HepG2 (cell line): ENCODE data around the gene LMCD1. TPM values are rescaled to one million over a fixed set of nuclear protein-coding genes. Genes with fewer than 3 reads are reported as not detected.

Experiments
- CBFB ChIP-seq: sonication (generic); formaldehyde crosslinking; IDR thresholded peaks from 2 replicates; pipeline ENCODE4 v1.4.0; 2020; ENCODE audit warnings: missing genetic modification reagents
- NCOA1 ChIP-seq: sonication (generic); formaldehyde crosslinking; IDR thresholded peaks from 2 replicates; pipeline ENCODE4 v1.9.0; 2021; ENCODE audit warnings: missing genetic modification reagents
- POLR2A ChIP-seq, 2 experiments: IDR thresholded peaks; 2 replicates each; pipeline ENCODE4 v1.6.1; 2011; ENCODE audit warnings: low read depth in 2 of 2, low read length in 2 of 2, mild to moderate bottlenecking in 1 of 2, moderate library complexity in 1 of 2; ENCODE audit not compliant: insufficient read depth in 1 of 2
- SCMH1 ChIP-seq: sonication (generic); formaldehyde crosslinking; IDR thresholded peaks from 2 replicates; pipeline ENCODE4 v1.9.0; 2021; ENCODE audit warnings: missing genetic modification reagents, mild to moderate bottlenecking, borderline replicate concordance
- STAT5B ChIP-seq: sonication (generic); formaldehyde crosslinking; IDR thresholded peaks from 2 replicates; pipeline ENCODE4 v1.4.0; 2020; ENCODE audit warnings: missing genetic modification reagents
- ZNF83 ChIP-seq: sonication (generic); formaldehyde crosslinking; IDR thresholded peaks from 2 replicates; pipeline ENCODE4 v1.4.0; 2020; ENCODE audit warnings: missing genetic modification reagents, mild to moderate bottlenecking, borderline replicate concordance
- polyA plus RNA-seq, 8 experiments: library from polyadenylated mRNA; depleted of rRNA in 3 of 8; stranded (reverse) in 7 of 8; unstranded in 1 of 8; fragments of >200 nt; fragmentation: Illumina TruSeq in 4 of 8; extraction: Trizol in 4 of 8; gene quantifications; 2 replicates each; pipeline versions ENCODE4 v1.2.1 to v1.2.3, GENCODE V29; 2011 to 2016; ENCODE audit warnings: low read depth in 4 of 8, missing spikeins in 1 of 8, mixed read lengths in 1 of 8; ENCODE audit not compliant: insufficient read depth in 1 of 8
- total RNA-seq, 5 experiments: library from RNA; depleted of rRNA; stranded (reverse); fragments of >200 nt; fragmentation: Illumina TruSeq; extraction: Trizol; gene quantifications; 2 replicates each; pipeline ENCODE4 v1.2.3, GENCODE V29; 2016; ENCODE audit warnings: low read depth in 1 of 5
- TF ChIP-seq, protein P1 (sequence below): sonication (generic); formaldehyde crosslinking; IDR thresholded peaks from one replicate; pipeline ENCODE4 v1.5.1; 2020; ENCODE audit warnings: mild to moderate bottlenecking, missing genetic modification reagents; ENCODE audit errors: not compliant biosample characterization
- TF ChIP-seq, protein P2 (sequence below): sonication (generic); formaldehyde crosslinking; IDR thresholded peaks from 2 replicates; pipeline ENCODE4 v1.4.0; 2020; ENCODE audit warnings: missing genetic modification reagents

Gene LMCD1
- total and polyA plus RNA-seq, 2 of the 13 experiments (the other 11 are each of a cell fraction or from before 2014, with no cell fraction given) = 6.2 to 7.1 TPM

DNA sequence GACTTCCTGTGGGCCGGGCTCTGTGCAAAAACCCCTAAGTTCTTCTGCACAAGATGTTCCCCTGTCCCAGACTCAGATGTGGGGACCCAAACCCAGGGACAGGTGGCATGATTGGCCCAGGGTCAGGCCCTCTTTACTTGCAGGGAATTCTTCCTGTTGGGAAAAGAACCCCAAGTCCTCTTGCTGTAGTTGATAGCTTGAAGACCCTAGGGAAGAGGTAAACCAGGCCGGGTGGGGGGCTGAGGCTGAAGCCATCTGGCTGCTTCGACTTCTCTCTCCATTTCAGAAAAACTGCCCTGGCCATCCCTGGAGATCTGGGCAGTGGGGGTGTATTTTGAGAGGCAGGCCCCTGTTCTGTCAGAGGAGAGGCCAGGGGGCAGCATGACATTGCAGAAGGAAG is 119.5 kb downstream of the LMCD1 start (continued):
- TF ChIP-seq, protein P1, sequence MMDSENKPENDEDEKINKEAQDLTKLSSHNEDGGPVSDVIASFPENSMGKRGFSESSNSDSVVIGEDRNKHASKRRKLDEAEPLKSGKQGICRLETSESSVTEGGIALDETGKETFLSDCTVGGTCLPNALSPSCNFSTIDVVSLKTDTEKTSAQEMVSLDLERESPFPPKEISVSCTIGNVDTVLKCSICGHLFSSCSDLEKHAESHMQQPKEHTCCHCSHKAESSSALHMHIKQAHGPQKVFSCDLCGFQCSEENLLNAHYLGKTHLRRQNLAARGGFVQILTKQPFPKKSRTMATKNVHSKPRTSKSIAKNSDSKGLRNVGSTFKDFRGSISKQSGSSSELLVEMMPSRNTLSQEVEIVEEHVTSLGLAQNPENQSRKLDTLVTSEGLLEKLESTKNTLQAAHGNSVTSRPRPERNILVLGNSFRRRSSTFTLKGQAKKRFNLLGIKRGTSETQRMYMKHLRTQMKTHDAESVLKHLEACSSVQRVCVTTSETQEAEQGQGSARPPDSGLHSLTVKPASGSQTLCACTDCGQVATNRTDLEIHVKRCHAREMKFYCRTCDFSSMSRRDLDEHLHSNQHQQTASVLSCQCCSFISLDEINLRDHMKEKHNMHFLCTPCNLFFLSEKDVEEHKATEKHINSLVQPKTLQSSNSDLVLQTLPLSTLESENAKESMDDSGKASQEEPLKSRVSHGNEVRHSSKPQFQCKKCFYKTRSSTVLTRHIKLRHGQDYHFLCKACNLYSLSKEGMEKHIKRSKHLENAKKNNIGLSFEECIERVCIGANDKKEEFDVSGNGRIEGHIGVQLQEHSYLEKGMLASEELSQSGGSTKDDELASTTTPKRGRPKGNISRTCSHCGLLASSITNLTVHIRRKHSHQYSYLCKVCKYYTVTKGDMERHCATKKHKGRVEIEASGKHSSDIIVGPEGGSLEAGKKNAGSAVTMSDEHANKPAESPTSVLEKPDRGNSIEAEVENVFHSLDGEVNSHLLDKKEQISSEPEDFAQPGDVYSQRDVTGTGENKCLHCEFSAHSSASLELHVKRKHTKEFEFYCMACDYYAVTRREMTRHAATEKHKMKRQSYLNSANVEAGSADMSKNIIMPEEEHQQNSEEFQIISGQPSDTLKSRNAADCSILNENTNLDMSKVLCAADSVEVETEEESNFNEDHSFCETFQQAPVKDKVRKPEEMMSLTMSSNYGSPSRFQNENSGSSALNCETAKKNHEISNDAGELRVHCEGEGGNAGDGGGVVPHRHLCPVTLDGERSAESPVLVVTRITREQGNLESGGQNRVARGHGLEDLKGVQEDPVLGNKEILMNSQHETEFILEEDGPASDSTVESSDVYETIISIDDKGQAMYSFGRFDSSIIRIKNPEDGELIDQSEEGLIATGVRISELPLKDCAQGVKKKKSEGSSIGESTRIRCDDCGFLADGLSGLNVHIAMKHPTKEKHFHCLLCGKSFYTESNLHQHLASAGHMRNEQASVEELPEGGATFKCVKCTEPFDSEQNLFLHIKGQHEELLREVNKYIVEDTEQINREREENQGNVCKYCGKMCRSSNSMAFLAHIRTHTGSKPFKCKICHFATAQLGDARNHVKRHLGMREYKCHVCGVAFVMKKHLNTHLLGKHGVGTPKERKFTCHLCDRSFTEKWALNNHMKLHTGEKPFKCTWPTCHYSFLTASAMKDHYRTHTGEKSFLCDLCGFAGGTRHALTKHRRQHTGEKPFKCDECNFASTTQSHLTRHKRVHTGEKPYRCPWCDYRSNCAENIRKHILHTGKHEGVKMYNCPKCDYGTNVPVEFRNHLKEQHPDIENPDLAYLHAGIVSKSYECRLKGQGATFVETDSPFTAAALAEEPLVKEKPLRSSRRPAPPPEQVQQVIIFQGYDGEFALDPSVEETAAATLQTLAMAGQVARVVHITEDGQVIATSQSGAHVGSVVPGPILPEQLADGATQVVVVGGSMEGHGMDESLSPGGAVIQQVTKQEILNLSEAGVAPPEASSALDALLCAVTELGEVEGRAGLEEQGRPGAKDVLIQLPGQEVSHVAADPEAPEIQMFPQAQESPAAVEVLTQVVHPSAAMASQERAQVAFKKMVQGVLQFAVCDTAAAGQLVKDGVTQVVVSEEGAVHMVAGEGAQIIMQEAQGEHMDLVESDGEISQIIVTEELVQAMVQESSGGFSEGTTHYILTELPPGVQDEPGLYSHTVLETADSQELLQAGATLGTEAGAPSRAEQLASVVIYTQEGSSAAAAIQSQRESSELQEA = no peak
- TF ChIP-seq NCOA1 (CRISPR knock-in tag) (no peak), POLR2A (IDR thresholded peaks at IDR 0.05; ENCODE audit: insufficient read depth in 1 of 2, low read depth in 2 of 2, low read length in 2 of 2) (no peak), STAT5B (CRISPR knock-in tag) (no peak), CBFB (CRISPR knock-in tag) (no peak), ZNF83 (CRISPR knock-in tag) (no peak), SCMH1 (no peak)
- TF ChIP-seq, protein P2, sequence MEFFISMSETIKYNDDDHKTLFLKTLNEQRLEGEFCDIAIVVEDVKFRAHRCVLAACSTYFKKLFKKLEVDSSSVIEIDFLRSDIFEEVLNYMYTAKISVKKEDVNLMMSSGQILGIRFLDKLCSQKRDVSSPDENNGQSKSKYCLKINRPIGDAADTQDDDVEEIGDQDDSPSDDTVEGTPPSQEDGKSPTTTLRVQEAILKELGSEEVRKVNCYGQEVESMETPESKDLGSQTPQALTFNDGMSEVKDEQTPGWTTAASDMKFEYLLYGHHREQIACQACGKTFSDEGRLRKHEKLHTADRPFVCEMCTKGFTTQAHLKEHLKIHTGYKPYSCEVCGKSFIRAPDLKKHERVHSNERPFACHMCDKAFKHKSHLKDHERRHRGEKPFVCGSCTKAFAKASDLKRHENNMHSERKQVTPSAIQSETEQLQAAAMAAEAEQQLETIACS (CRISPR knock-in tag) = no peak
